Rectal smooth muscle tissue (tissue), 1 donor: ENCODE data around the gene ATOSA.

Experiments
- H3K27ac ChIP-seq: one replicate; pipeline ENCODE4 v1.7.0; 2013; ENCODE audit warnings: low read depth, low read length, inconsistent platforms
- H3K27me3 ChIP-seq: one replicate; pipeline ENCODE4 v1.7.0; 2013; ENCODE audit warnings: low read length; ENCODE audit not compliant: control insufficient read depth, insufficient read depth
- H3K36me3 ChIP-seq: one replicate; pipeline ENCODE4 v1.7.0; 2013; ENCODE audit warnings: low read length; ENCODE audit not compliant: control insufficient read depth, insufficient read depth
- H3K4me1 ChIP-seq: one replicate; pipeline ENCODE4 v1.7.0; 2013; ENCODE audit warnings: low read length; ENCODE audit not compliant: control insufficient read depth, insufficient read depth
- H3K4me3 ChIP-seq: one replicate; pipeline ENCODE4 v1.7.0; 2013; ENCODE audit warnings: low read length
- H3K9ac ChIP-seq: one replicate; pipeline ENCODE4 v1.7.0; 2013; ENCODE audit warnings: low read length

Gene ATOSA

GRCh38 chr15:52679232-52680040 lies at the start of gene ATOSA:
Gene ATOSA, minus strand, starts transcription at chr15:52679388. Its CDS starts 1,367 bp downstream, at chr15:52678021.
- Histone ChIP-seq H3K27me3 (no peaks in the 10 kb centered on the region), H3K9ac (peak within 1 kb of the TSS; percentile 94), H3K4me1 (peaks cover 12% of the 10 kb centered on the region), H3K4me3 (peak within 1 kb of the TSS; percentile 92), H3K36me3 (no peaks in the 10 kb centered on the region), H3K27ac (peak within 1 kb of the TSS; percentile 92)

- no peak overlapping the region for H3K27ac ChIP-seq
- no peak overlapping the region for H3K4me3 ChIP-seq
Measured at GRCh38 chr15:52728899-52729298, 49.7 kb upstream of the ATOSA start.

GRCh38 chr15:52727815-52728214 lies 48.6 kb upstream of the ATOSA start:
- H3K4me1 ChIP-seq = no peaks in the 10 kb centered on the region
- H3K27ac ChIP-seq = no peak overlapping the region
- no peak overlapping the region for H3K4me3 ChIP-seq
- H3K36me3 ChIP-seq = no peaks in the 10 kb centered on the region
- H3K27me3 ChIP-seq = no peaks in the 10 kb centered on the region
- no peak overlapping the region for H3K9ac ChIP-seq

More at GRCh38 chr15:52728899-52729298, 49.7 kb upstream of the ATOSA start:
- no peaks in the 10 kb centered on the region for H3K27me3 ChIP-seq
- no peaks in the 10 kb centered on the region for H3K36me3 ChIP-seq
- H3K4me1 ChIP-seq = no peaks in the 10 kb centered on the region
- no peak overlapping the region for H3K9ac ChIP-seq

- no peak overlapping the region for H3K4me3 ChIP-seq
- no peaks in the 10 kb centered on the region for H3K36me3 ChIP-seq
- no peaks in the 10 kb centered on the region for H3K4me1 ChIP-seq
- H3K27ac ChIP-seq = no peak overlapping the region
- no peaks in the 10 kb centered on the region for H3K27me3 ChIP-seq
- H3K9ac ChIP-seq = no peak overlapping the region
Measured at GRCh38 chr15:52726195-52726594, 47.0 kb upstream of the ATOSA start.

- no peak overlapping the region for H3K9ac ChIP-seq
Measured at GRCh38 chr15:52718551-52718950, 39.4 kb upstream of the ATOSA start.

GRCh38 chr15:52717924-52718323 lies 38.7 kb upstream of the ATOSA start:
- Histone ChIP-seq H3K4me3 (no peak overlapping the region), H3K9ac (no peak overlapping the region), H3K36me3 (no peaks in the 10 kb centered on the region), H3K4me1 (no peaks in the 10 kb centered on the region), H3K27ac (no peak overlapping the region), H3K27me3 (no peaks in the 10 kb centered on the region)

More at GRCh38 chr15:52718551-52718950, 39.4 kb upstream of the ATOSA start:
- Histone ChIP-seq H3K36me3 (no peaks in the 10 kb centered on the region), H3K27me3 (no peaks in the 10 kb centered on the region), H3K4me3 (no peak overlapping the region), H3K4me1 (no peaks in the 10 kb centered on the region), H3K27ac (no peak overlapping the region)

- H3K27me3 ChIP-seq = no peaks in the 10 kb centered on the region
- no peaks in the 10 kb centered on the region for H3K4me1 ChIP-seq
- H3K36me3 ChIP-seq = no peaks in the 10 kb centered on the region
- no peak overlapping the region for H3K9ac ChIP-seq
- H3K4me3 ChIP-seq = no peak overlapping the region
- no peak overlapping the region for H3K27ac ChIP-seq
Measured at GRCh38 chr15:52717481-52717880, 38.3 kb upstream of the ATOSA start.

- Histone ChIP-seq H3K27me3 (no peaks in the 10 kb centered on the region), H3K9ac (no peak overlapping the region), H3K27ac (no peak overlapping the region), H3K36me3 (no peaks in the 10 kb centered on the region), H3K4me1 (no peaks in the 10 kb centered on the region), H3K4me3 (no peak overlapping the region)
Measured at GRCh38 chr15:52716536-52716935, 37.3 kb upstream of the ATOSA start.

GRCh38 chr15:52715411-52715810 lies 36.2 kb upstream of the ATOSA start:
- Histone ChIP-seq H3K36me3 (no peaks in the 10 kb centered on the region), H3K9ac (no peak overlapping the region), H3K4me1 (no peaks in the 10 kb centered on the region), H3K4me3 (no peak overlapping the region), H3K27me3 (no peaks in the 10 kb centered on the region), H3K27ac (no peak overlapping the region)

- Histone ChIP-seq H3K9ac (no peak overlapping the region), H3K36me3 (no peaks in the 10 kb centered on the region), H3K4me3 (no peak overlapping the region), H3K27ac (no peak overlapping the region), H3K4me1 (no peaks in the 10 kb centered on the region), H3K27me3 (no peaks in the 10 kb centered on the region)
Measured at GRCh38 chr15:52714968-52715367, 35.8 kb upstream of the ATOSA start.

- Histone ChIP-seq H3K36me3 (no peaks in the 10 kb centered on the region), H3K9ac (no peak overlapping the region), H3K4me1 (no peaks in the 10 kb centered on the region), H3K4me3 (no peak overlapping the region), H3K27ac (no peak overlapping the region), H3K27me3 (no peaks in the 10 kb centered on the region)
Measured at GRCh38 chr15:52710708-52711389, 31.7 kb upstream of the ATOSA start.

- Histone ChIP-seq H3K36me3 (no peaks in the 10 kb centered on the region), H3K27ac (no peak overlapping the region), H3K4me3 (no peak overlapping the region), H3K27me3 (no peaks in the 10 kb centered on the region), H3K4me1 (no peaks in the 10 kb centered on the region), H3K9ac (no peak overlapping the region)
Measured at GRCh38 chr15:52710050-52710707, 31.0 kb upstream of the ATOSA start.
